ENCODE measurements around the gene ABO.
"Not testable (repeated sequence)": the region's sequence is repeated elsewhere in the genome, so short reads cannot be mapped to it uniquely, and the experiment has no call there.

The ABO gene

DNA sequence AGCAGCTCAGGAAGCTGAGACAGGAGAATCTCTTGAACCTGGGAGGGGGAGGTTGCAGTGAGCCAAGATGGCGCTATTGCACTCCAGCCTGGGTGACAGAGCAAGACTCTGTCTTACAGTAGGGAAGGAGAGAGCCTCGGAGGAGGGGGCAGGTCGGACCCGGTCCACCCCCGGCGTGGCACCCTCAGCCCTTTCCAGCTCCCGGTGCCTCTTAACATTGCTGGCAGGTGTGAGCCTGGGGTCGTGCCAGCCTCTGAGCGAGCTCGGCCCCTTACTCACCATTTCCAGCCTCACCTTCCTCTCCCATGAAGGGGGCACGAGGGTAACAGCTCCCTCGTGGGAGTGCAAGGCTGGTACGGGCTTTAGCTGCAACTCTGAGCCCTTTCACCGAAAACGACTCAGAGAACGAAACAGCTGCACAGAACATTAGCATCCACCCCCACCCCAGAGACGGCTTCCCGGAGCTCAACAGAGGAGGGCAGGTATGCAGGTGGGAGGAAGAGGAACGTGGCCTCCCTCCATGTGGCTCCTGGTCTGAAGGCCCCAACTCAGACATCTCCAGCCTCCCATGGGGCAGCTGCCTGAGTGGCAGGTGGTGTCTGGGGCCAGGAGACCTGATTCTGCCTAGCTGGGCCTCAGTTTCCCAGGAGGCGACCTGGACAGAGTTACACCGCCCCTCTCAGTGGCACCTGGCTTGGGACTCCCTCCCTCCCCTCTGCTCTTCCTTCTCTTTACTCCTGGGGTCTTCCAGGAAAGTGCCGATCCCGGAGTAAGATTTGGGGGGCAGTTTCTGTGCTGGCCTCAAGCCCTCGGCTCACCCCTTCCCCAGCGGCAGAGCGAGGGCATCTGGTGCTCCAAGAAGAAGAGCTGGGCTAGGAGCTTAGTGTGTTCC lies 28.5 kb upstream of the ABO start:
- Histone ChIP-seq H3K36me3 (ENCODE audit: control insufficient read depth in 2 of 2, insufficient read depth in 1 of 2, low read length in 2 of 2) (no peaks in the 10 kb centered on the region), H3K9me3 (ENCODE audit: control insufficient read depth, insufficient read depth, low read depth, low read length) (no peaks in the 10 kb centered on the region), H3K27ac (ENCODE audit: extremely low read depth, low read depth, low read length) (no peak overlapping the region), H3K4me3 (ENCODE audit: low read depth, low read length) (no peak overlapping the region), H3K4me1 (ENCODE audit: control insufficient read depth, insufficient read depth, low read length) (no peaks in the 10 kb centered on the region)
- TF ChIP-seq ZSCAN30 (tag by site-specific recombination; IDR thresholded peaks at IDR 0.05) (no peak), ZNF433 (tag by site-specific recombination; IDR thresholded peaks at IDR 0.05; ENCODE audit: low read depth) (no peak), ZBTB21 (tag by site-specific recombination; IDR thresholded peaks at IDR 0.05) (no peak), ZNF155 (tag by site-specific recombination; IDR thresholded peaks at IDR 0.05) (no peak), ZNF391 (tag by site-specific recombination; IDR thresholded peaks at IDR 0.05; ENCODE audit: borderline replicate concordance, low read depth) (no peak), ZNF529 (tag by site-specific recombination; IDR thresholded peaks at IDR 0.05; ENCODE audit: insufficient replicate concordance) (no peak), ZFP41 (tag by site-specific recombination; IDR thresholded peaks at IDR 0.05; ENCODE audit: borderline replicate concordance) (no peak), SETDB1 (IDR thresholded peaks at IDR 0.05; ENCODE audit: insufficient read length, low read length) (no peak)
- TF ChIP-seq, protein P1, sequence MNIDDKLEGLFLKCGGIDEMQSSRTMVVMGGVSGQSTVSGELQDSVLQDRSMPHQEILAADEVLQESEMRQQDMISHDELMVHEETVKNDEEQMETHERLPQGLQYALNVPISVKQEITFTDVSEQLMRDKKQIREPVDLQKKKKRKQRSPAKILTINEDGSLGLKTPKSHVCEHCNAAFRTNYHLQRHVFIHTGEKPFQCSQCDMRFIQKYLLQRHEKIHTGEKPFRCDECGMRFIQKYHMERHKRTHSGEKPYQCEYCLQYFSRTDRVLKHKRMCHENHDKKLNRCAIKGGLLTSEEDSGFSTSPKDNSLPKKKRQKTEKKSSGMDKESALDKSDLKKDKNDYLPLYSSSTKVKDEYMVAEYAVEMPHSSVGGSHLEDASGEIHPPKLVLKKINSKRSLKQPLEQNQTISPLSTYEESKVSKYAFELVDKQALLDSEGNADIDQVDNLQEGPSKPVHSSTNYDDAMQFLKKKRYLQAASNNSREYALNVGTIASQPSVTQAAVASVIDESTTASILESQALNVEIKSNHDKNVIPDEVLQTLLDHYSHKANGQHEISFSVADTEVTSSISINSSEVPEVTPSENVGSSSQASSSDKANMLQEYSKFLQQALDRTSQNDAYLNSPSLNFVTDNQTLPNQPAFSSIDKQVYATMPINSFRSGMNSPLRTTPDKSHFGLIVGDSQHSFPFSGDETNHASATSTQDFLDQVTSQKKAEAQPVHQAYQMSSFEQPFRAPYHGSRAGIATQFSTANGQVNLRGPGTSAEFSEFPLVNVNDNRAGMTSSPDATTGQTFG (tag by site-specific recombination; IDR thresholded peaks at IDR 0.05; ENCODE audit: borderline replicate concordance) = no peak
- ChIA-PET POLR2A (no interaction called here), CTCF (interaction anchor here (0.7 kb wide), 1 partner anchor 9 kb away, joined by 5 read pairs; no protein-coding TSS in a partner anchor)

DNA sequence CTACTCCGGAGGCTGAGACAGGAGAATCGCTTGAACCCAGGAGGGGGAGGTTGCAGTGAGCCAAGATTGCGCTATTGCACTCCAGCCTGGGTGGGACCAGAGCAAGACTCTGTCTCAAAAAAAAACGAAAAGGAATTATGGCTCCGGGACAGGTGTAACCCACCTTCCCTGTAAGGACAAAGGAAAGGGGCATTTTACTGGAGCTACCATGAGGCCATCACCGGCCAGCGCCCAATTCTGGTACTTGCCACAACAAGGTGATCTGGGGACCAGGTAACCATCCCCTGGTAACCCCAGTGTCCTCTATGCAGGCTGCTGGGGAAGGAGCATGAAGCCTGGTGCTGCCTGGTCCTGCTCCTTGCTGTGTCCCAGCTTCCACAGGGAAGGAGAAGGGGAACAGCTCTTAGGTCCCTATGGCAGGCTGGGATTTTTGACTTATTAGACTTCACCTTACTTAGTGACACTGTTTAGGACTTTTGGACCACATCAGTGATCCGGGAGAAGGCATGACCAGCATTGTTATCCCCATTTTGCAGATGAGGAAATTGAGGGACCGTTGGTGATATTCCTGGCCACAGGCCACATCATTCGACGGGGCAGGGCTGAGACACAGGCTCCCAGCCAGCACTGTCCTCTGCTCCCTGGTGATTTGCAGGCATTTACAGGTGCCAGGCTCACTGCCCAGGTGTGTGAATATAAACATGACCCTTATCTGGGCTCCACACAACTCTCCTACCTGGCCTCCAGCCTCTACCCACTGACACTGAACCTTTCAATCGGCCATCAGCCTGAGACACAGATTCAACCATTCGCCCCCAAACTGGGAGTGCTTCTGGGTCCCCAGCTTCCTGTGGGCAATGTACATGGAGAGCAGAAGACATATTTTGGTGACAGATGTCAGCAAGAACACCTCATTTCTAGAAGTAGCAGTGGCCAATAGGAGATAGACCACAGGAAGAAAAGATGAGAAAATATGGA lies 26.5 kb upstream of the ABO start:
- no peaks in the 10 kb centered on the region for H3K36me3 ChIP-seq (ENCODE audit: control insufficient read depth in 2 of 2, insufficient read depth in 1 of 2, low read length in 2 of 2)
- H3K9me3 ChIP-seq (ENCODE audit: control insufficient read depth, insufficient read depth, low read depth, low read length) = no peaks in the 10 kb centered on the region
- ChIA-PET POLR2A (no interaction called here), CTCF (interaction anchor here (0.6 to 1.0 kb wide), 2 partner anchors 114 to 439 kb away, joined by 3 read pairs; no protein-coding TSS in a partner anchor)
- H3K4me1 ChIP-seq (ENCODE audit: control insufficient read depth, insufficient read depth, low read length) = no peaks in the 10 kb centered on the region
- TF ChIP-seq ZNF701 (tag by site-specific recombination; IDR thresholded peaks at IDR 0.05) (no peak), ZNF341 (tag by site-specific recombination; IDR thresholded peaks at IDR 0.05; ENCODE audit: low read depth) (no peak), ZNF624 (tag by site-specific recombination; IDR thresholded peaks at IDR 0.05) (no peak), OSR2 (tag by site-specific recombination; IDR thresholded peaks at IDR 0.05) (no peak), ZNF324 (tag by site-specific recombination; IDR thresholded peaks at IDR 0.05) (no peak), ZNF37A (tag by site-specific recombination; IDR thresholded peaks at IDR 0.05) (no peak), ZNF132 (tag by site-specific recombination; IDR thresholded peaks at IDR 0.05; ENCODE audit: borderline replicate concordance) (no peak), BCL11B (tag by site-specific recombination; IDR thresholded peaks at IDR 0.05; ENCODE audit: low read depth) (no peak), ZNF239 (tag by site-specific recombination; IDR thresholded peaks at IDR 0.05) (no peak), ZNF561 (tag by site-specific recombination; IDR thresholded peaks at IDR 0.05; ENCODE audit: borderline replicate concordance) (no peak), ZIC2 (tag by site-specific recombination; IDR thresholded peaks at IDR 0.05) (no peak), ZNF24 (tag by site-specific recombination; IDR thresholded peaks at IDR 0.05) (no peak), ZNF133 (tag by site-specific recombination; IDR thresholded peaks at IDR 0.05) (no peak), ZNF660 (tag by site-specific recombination; IDR thresholded peaks at IDR 0.05) (no peak)
- TF ChIP-seq, protein P2, sequence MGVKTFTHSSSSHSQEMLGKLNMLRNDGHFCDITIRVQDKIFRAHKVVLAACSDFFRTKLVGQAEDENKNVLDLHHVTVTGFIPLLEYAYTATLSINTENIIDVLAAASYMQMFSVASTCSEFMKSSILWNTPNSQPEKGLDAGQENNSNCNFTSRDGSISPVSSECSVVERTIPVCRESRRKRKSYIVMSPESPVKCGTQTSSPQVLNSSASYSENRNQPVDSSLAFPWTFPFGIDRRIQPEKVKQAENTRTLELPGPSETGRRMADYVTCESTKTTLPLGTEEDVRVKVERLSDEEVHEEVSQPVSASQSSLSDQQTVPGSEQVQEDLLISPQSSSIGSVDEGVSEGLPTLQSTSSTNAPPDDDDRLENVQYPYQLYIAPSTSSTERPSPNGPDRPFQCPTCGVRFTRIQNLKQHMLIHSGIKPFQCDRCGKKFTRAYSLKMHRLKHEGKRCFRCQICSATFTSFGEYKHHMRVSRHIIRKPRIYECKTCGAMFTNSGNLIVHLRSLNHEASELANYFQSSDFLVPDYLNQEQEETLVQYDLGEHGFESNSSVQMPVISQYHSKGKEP (tag by site-specific recombination; IDR thresholded peaks at IDR 0.05) = no peak
- TF ChIP-seq, protein P3, sequence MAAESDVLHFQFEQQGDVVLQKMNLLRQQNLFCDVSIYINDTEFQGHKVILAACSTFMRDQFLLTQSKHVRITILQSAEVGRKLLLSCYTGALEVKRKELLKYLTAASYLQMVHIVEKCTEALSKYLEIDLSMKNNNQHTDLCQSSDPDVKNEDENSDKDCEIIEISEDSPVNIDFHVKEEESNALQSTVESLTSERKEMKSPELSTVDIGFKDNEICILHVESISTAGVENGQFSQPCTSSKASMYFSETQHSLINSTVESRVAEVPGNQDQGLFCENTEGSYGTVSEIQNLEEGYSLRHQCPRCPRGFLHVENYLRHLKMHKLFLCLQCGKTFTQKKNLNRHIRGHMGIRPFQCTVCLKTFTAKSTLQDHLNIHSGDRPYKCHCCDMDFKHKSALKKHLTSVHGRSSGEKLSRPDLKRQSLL (tag by site-specific recombination; IDR thresholded peaks at IDR 0.05) = no peak
- no peak overlapping the region for H3K27ac ChIP-seq (ENCODE audit: extremely low read depth, low read depth, low read length)
- no peak overlapping the region for H3K4me3 ChIP-seq (ENCODE audit: low read depth, low read length)

DNA sequence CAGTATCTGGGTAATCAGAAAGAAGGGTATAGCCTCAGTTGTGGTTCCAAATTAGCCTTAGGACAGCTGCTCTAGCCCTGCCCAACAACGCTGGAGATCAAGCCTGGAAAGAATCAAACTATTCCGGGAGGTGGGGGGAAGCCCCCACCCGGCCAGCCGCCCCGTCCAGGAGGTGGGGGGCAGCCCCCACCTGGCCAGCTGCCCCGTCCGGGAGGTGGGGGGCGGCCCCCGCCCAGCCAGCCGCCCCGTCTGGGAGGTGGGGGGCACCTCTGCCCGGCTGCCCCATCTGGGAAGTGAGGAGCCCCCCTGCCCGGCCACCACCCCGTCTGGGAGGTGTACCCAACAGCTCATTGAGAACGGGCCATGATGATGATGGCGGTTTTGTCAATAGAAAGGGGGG lies 25.0 kb upstream of the ABO start:
- CTCF ChIA-PET = interaction anchor here (0.6 to 0.7 kb wide), 2 partner anchors 42 to 114 kb away, joined by 3 to 5 read pairs; no protein-coding TSS in a partner anchor
- H3K4me3 ChIP-seq (ENCODE audit: low read depth, low read length); H3K27ac ChIP-seq (ENCODE audit: extremely low read depth, low read depth, low read length); H3K36me3 ChIP-seq (ENCODE audit: control insufficient read depth in 2 of 2, insufficient read depth in 1 of 2, low read length in 2 of 2); H3K4me1 ChIP-seq (ENCODE audit: control insufficient read depth, insufficient read depth, low read length); H3K9me3 ChIP-seq (ENCODE audit: control insufficient read depth, insufficient read depth, low read depth, low read length); POLR2A ChIA-PET: not testable (repeated sequence)
